Measurements from ENCODE around the gene POLRMT.

GRCh38 chr19:642767-643727, 9.7 kb upstream of the POLRMT start:
- TF ChIP-seq, protein P1, sequence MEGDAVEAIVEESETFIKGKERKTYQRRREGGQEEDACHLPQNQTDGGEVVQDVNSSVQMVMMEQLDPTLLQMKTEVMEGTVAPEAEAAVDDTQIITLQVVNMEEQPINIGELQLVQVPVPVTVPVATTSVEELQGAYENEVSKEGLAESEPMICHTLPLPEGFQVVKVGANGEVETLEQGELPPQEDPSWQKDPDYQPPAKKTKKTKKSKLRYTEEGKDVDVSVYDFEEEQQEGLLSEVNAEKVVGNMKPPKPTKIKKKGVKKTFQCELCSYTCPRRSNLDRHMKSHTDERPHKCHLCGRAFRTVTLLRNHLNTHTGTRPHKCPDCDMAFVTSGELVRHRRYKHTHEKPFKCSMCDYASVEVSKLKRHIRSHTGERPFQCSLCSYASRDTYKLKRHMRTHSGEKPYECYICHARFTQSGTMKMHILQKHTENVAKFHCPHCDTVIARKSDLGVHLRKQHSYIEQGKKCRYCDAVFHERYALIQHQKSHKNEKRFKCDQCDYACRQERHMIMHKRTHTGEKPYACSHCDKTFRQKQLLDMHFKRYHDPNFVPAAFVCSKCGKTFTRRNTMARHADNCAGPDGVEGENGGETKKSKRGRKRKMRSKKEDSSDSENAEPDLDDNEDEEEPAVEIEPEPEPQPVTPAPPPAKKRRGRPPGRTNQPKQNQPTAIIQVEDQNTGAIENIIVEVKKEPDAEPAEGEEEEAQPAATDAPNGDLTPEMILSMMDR (conservative IDR thresholded peaks at IDR 0.05 in 1 of 2, IDR thresholded peaks at IDR 0.05 in 1 of 2; ENCODE audit: low read depth in 1 of 2, low read length in 2 of 2), result no peak
- TF ChIP-seq EZH2 (IDR thresholded peaks at IDR 0.05; ENCODE audit: low read length, missing control alignments), result no peak
